Kidney glomerular epithelial cell (primary cell): ENCODE measurements around the gene DAPK3.
"Not testable (repeated sequence)": the region's sequence is repeated elsewhere in the genome, so short reads cannot be mapped to it uniquely, and the experiment has no call there.

Experiments
- DNase-seq: peaks from one replicate; lab custom pipeline; 2025; lab: John Stamatoyannopoulos, UW

The DAPK3 gene

GRCh38 chr19:3954107-3954506 lies 16.8 kb downstream of the DAPK3 start:
- no peak for DNase-seq

GRCh38 chr19:3952755-3953276 lies 18.1 kb downstream of the DAPK3 start:
- not testable (repeated sequence) for DNase-seq

GRCh38 chr19:3950871-3951861 lies 19.7 kb downstream of the DAPK3 start:
- no peak for DNase-seq

- DNase-seq = no peak
Observed at GRCh38 chr19:3949997-3950859, 20.7 kb downstream of the DAPK3 start.

- no peak for DNase-seq
Observed at GRCh38 chr19:3949294-3949693, 21.6 kb downstream of the DAPK3 start.

- DNase-seq = not testable (repeated sequence)
Observed at GRCh38 chr19:3947316-3947933, 23.5 kb downstream of the DAPK3 start.

- no peak for DNase-seq
Observed at GRCh38 chr19:3945838-3946237, 25.1 kb downstream of the DAPK3 start.

- DNase-seq = no peak
Observed at GRCh38 chr19:3944018-3944721, 26.7 kb downstream of the DAPK3 start.

GRCh38 chr19:3942790-3943409 lies 28.0 kb downstream of the DAPK3 start:
- no peak for DNase-seq

- not testable (repeated sequence) for DNase-seq
Observed at GRCh38 chr19:3938300-3938950, 32.5 kb downstream of the DAPK3 start.

GRCh38 chr19:3936506-3937442 lies 34.1 kb downstream of the DAPK3 start:
- no peak for DNase-seq

GRCh38 chr19:3932931-3933810 lies 37.7 kb downstream of the DAPK3 start, which contains the start of gene NMRK2:
Gene NMRK2, plus strand, starts transcription at chr19:3933069. Its CDS starts 603 bp downstream, at chr19:3933672.
- no peak for DNase-seq

- no peak for DNase-seq
Observed at GRCh38 chr19:3931041-3931440, 39.9 kb downstream of the DAPK3 start.

- no peak for DNase-seq
Observed at GRCh38 chr19:3923912-3924311, 47.0 kb downstream of the DAPK3 start.

- no peak for DNase-seq
Observed at GRCh38 chr19:3923096-3923758, 47.7 kb downstream of the DAPK3 start.

- no peak for DNase-seq
Observed at GRCh38 chr19:3919793-3920192, 51.1 kb downstream of the DAPK3 start.

- no peak for DNase-seq
Observed at GRCh38 chr19:3916033-3916432, 54.9 kb downstream of the DAPK3 start.

- no peak for DNase-seq
Observed at GRCh38 chr19:3914199-3914598, 56.7 kb downstream of the DAPK3 start.
